22Rv1 (cell line): ENCODE data around the gene MB21D2.
"Not testable (repeated sequence)": the region's sequence is repeated elsewhere in the genome, so short reads cannot be mapped to it uniquely, and the experiment has no call there.

Experiments
- H3K27ac ChIP-seq: fragments of 450-650 bp; 2 replicates; pipeline ENCODE4 v1.5.1; 2017
- CTCF ChIP-seq: fragments of 450-650 bp; IDR thresholded peaks from 2 replicates; pipeline ENCODE4 v1.5.1; 2017; ENCODE audit warnings: mild to moderate bottlenecking
- ZFX ChIP-seq: fragments of 450-650 bp; IDR thresholded peaks from 2 replicates; pipeline ENCODE4 v1.6.1; 2017; ENCODE audit warnings: antibody characterized with exemption, borderline replicate concordance

MB21D2 gene

GRCh38 chr3:192861972-192862371 is 55.7 kb downstream of the MB21D2 start:
- TF ChIP-seq ZFX: no peak
- no peak overlapping the region for H3K27ac ChIP-seq

- H3K27ac ChIP-seq: no peak overlapping the region
- TF ChIP-seq ZFX (no peak), CTCF (no peak)
Measured at GRCh38 chr3:192860454-192860853, 57.2 kb downstream of the MB21D2 start.

- TF ChIP-seq CTCF (no peak), ZFX (no peak)
Measured at GRCh38 chr3:192858849-192859585, 58.6 kb downstream of the MB21D2 start.

GRCh38 chr3:192857260-192857661 is 60.4 kb downstream of the MB21D2 start:
- no peak for TF ChIP-seq CTCF
- no peak for TF ChIP-seq ZFX
- H3K27ac ChIP-seq: no peak overlapping the region

More at GRCh38 chr3:192858849-192859585, 58.6 kb downstream of the MB21D2 start:
- no peak overlapping the region for H3K27ac ChIP-seq

GRCh38 chr3:192855434-192855833 is 62.2 kb downstream of the MB21D2 start:
- TF ChIP-seq CTCF (no peak), ZFX (no peak)
- H3K27ac ChIP-seq: no peak overlapping the region

GRCh38 chr3:192851821-192852372 is 65.8 kb downstream of the MB21D2 start:
- H3K27ac ChIP-seq: no peak overlapping the region
- TF ChIP-seq ZFX: no peak
- no peak for TF ChIP-seq CTCF

- TF ChIP-seq CTCF (no peak), ZFX (no peak)
- H3K27ac ChIP-seq: no peak overlapping the region
Measured at GRCh38 chr3:192850451-192850981, 67.1 kb downstream of the MB21D2 start.

GRCh38 chr3:192849821-192850220 is 67.8 kb downstream of the MB21D2 start:
- not testable (repeated sequence) for H3K27ac ChIP-seq
